ENCODE measurements around the gene CSNK1A1.

DNA sequence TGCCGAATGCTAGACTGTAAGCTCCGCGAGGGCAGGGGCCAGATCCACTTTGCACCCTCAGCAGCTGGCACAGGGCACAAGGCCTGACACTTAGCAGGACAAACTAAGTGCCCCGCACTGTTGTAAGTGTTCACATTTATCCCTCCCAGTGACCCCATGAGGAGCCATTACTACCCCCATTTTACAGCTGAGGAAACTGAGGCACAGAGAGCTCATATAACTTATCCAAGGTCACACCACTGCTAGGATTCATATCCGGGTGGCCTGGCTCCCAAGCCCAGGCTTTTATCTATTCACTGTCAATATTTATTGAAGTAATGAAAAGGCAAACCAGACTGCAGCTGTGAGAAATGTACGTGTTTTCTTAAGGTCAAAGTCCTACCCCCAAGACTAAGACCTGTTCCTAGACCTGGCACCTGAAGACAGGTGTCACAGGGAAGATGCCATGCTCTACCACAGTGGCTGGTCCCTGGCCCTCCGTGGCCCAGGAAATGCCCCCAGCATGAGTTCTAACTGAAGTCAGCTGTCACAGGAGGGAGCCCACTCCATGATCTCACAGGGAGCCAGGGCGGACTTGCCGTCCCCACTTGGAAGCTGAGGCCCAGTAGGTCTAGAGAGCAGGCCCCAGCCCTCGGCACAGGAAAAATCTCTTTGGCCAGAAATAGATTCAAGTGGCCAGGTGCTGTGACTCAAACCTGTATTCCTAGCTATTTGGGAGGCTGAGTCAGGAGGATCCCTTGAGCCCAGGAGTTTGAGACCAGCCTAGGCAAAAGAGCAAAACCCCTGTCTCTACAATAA lies 97.4 kb downstream of the CSNK1A1 start:
- TF ChIP-seq POLR2AphosphoS5 (IDR thresholded peaks at IDR 0.05; ENCODE audit: low read depth, low read length) (no peak), SIN3A (IDR thresholded peaks at IDR 0.05; ENCODE audit: borderline replicate concordance, insufficient read depth, low read depth, low read length) (no peak), TCF7L2 (IDR thresholded peaks at IDR 0.05; ENCODE audit: low read depth, low read length) (no peak)
- TF ChIP-seq, protein P1, sequence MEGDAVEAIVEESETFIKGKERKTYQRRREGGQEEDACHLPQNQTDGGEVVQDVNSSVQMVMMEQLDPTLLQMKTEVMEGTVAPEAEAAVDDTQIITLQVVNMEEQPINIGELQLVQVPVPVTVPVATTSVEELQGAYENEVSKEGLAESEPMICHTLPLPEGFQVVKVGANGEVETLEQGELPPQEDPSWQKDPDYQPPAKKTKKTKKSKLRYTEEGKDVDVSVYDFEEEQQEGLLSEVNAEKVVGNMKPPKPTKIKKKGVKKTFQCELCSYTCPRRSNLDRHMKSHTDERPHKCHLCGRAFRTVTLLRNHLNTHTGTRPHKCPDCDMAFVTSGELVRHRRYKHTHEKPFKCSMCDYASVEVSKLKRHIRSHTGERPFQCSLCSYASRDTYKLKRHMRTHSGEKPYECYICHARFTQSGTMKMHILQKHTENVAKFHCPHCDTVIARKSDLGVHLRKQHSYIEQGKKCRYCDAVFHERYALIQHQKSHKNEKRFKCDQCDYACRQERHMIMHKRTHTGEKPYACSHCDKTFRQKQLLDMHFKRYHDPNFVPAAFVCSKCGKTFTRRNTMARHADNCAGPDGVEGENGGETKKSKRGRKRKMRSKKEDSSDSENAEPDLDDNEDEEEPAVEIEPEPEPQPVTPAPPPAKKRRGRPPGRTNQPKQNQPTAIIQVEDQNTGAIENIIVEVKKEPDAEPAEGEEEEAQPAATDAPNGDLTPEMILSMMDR (IDR thresholded peaks at IDR 0.05) = no peak
- TF ChIP-seq, protein P2, sequence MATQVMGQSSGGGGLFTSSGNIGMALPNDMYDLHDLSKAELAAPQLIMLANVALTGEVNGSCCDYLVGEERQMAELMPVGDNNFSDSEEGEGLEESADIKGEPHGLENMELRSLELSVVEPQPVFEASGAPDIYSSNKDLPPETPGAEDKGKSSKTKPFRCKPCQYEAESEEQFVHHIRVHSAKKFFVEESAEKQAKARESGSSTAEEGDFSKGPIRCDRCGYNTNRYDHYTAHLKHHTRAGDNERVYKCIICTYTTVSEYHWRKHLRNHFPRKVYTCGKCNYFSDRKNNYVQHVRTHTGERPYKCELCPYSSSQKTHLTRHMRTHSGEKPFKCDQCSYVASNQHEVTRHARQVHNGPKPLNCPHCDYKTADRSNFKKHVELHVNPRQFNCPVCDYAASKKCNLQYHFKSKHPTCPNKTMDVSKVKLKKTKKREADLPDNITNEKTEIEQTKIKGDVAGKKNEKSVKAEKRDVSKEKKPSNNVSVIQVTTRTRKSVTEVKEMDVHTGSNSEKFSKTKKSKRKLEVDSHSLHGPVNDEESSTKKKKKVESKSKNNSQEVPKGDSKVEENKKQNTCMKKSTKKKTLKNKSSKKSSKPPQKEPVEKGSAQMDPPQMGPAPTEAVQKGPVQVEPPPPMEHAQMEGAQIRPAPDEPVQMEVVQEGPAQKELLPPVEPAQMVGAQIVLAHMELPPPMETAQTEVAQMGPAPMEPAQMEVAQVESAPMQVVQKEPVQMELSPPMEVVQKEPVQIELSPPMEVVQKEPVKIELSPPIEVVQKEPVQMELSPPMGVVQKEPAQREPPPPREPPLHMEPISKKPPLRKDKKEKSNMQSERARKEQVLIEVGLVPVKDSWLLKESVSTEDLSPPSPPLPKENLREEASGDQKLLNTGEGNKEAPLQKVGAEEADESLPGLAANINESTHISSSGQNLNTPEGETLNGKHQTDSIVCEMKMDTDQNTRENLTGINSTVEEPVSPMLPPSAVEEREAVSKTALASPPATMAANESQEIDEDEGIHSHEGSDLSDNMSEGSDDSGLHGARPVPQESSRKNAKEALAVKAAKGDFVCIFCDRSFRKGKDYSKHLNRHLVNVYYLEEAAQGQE (IDR thresholded peaks at IDR 0.05; ENCODE audit: insufficient read depth in 1 of 2, low read depth in 2 of 2, low read length in 1 of 2) = no peak

Data from Panc1 (cell line).